ENCODE data around the gene ACSF3. TPM values are rescaled to one million over a fixed set of nuclear protein-coding genes. Genes with fewer than 3 reads are reported as not detected.
"Not testable (repeated sequence)": the region's sequence is repeated elsewhere in the genome, so short reads cannot be mapped to it uniquely, and the experiment has no call there.

ACSF3 gene
- total RNA-seq, 1 donor: 20.7 TPM

- no peak for TF ChIP-seq CTCF (IDR thresholded peaks at IDR 0.05; ENCODE audit: insufficient read depth, low read depth, low read length)
- no peak for DNase-seq (ENCODE audit: low read depth)
- H3K4me3 ChIP-seq (ENCODE audit: low read depth, low read length): no peak overlapping the region
Measured at GRCh38 chr16:89073346-89074071, 20.1 kb upstream of the ACSF3 start.

- not testable (repeated sequence) for H3K4me3 ChIP-seq (ENCODE audit: low read depth, low read length); DNase-seq (ENCODE audit: low read depth)
Measured at GRCh38 chr16:89074072-89074674, 19.5 kb upstream of the ACSF3 start.

GRCh38 chr16:89074803-89075688 lies 18.6 kb upstream of the ACSF3 start:
- no peak overlapping the region for H3K4me3 ChIP-seq (ENCODE audit: low read depth, low read length)
- no peak for TF ChIP-seq CTCF (IDR thresholded peaks at IDR 0.05; ENCODE audit: insufficient read depth, low read depth, low read length)
- no peak for DNase-seq (ENCODE audit: low read depth)

- TF ChIP-seq CTCF (IDR thresholded peaks at IDR 0.05; ENCODE audit: insufficient read depth, low read depth, low read length): no peak
- no peak overlapping the region for H3K4me3 ChIP-seq (ENCODE audit: low read depth, low read length)
- DNase-seq (ENCODE audit: low read depth): no peak
Measured at GRCh38 chr16:89076159-89076558, 17.5 kb upstream of the ACSF3 start.

- DNase-seq (ENCODE audit: low read depth): no peak
- no peak for TF ChIP-seq CTCF (IDR thresholded peaks at IDR 0.05; ENCODE audit: insufficient read depth, low read depth, low read length)
- H3K4me3 ChIP-seq (ENCODE audit: low read depth, low read length): no peak overlapping the region
Measured at GRCh38 chr16:89077076-89077475, 16.6 kb upstream of the ACSF3 start.

- H3K4me3 ChIP-seq (ENCODE audit: low read depth, low read length): no peak overlapping the region
- no peak for DNase-seq (ENCODE audit: low read depth)
- TF ChIP-seq CTCF (IDR thresholded peaks at IDR 0.05; ENCODE audit: insufficient read depth, low read depth, low read length): no peak
Measured at GRCh38 chr16:89078172-89078571, 15.5 kb upstream of the ACSF3 start.

GRCh38 chr16:89079434-89079980 lies 14.1 kb upstream of the ACSF3 start:
- DNase-seq (ENCODE audit: low read depth): no peak
- no peak overlapping the region for H3K4me3 ChIP-seq (ENCODE audit: low read depth, low read length)
- no peak for TF ChIP-seq CTCF (IDR thresholded peaks at IDR 0.05; ENCODE audit: insufficient read depth, low read depth, low read length)

Measured in fibroblast of villous mesenchyme (primary cell).